Skin of body (tissue), 2 donors: ENCODE results near the gene SLC26A1. TPM values are rescaled to one million over a fixed set of nuclear protein-coding genes. Genes with fewer than 3 reads are reported as not detected.

Experiments used
- DNase-seq: peaks from one replicate; lab custom pipeline; 2025; lab: John Stamatoyannopoulos, UW
- total RNA-seq: library from RNA; depleted of rRNA; stranded (reverse); fragments of >200 nt; gene quantifications from one replicate; pipeline ENCODE4 v1.2.3, GENCODE V29; 2014

Gene SLC26A1
- total RNA-seq, 1 donor from 2014 or later = 0.30 TPM

- DNase-seq = no peak
Measured at GRCh38 chr4:1028574-1029220, 35.5 kb upstream of the SLC26A1 start.

- DNase-seq = no peak
Measured at GRCh38 chr4:1027915-1028238, 34.7 kb upstream of the SLC26A1 start.

- DNase-seq = no peak
Measured at GRCh38 chr4:1027219-1027914, 34.2 kb upstream of the SLC26A1 start.

GRCh38 chr4:1026115-1026514 is 32.9 kb upstream of the SLC26A1 start:
- DNase-seq = peak; percentile 25

GRCh38 chr4:1024882-1025545 is 31.8 kb upstream of the SLC26A1 start:
- no peak for DNase-seq

- no peak for DNase-seq
Measured at GRCh38 chr4:1023895-1024740, 30.9 kb upstream of the SLC26A1 start.

- DNase-seq = no peak
Measured at GRCh38 chr4:1023075-1023640, 30.0 kb upstream of the SLC26A1 start.

GRCh38 chr4:1022739-1023066 is 29.5 kb upstream of the SLC26A1 start:
- DNase-seq = no peak

- no peak for DNase-seq
Measured at GRCh38 chr4:1022051-1022738, 29.0 kb upstream of the SLC26A1 start.

- DNase-seq = no peak
Measured at GRCh38 chr4:1021386-1022050, 28.3 kb upstream of the SLC26A1 start.

- DNase-seq = no peak
Measured at GRCh38 chr4:1019729-1020470, 26.7 kb upstream of the SLC26A1 start.

- no peak for DNase-seq
Measured at GRCh38 chr4:1019320-1019719, 26.1 kb upstream of the SLC26A1 start.

GRCh38 chr4:1018147-1019020 is 25.2 kb upstream of the SLC26A1 start:
- DNase-seq = no peak

GRCh38 chr4:1017706-1018105 is 24.5 kb upstream of the SLC26A1 start:
- no peak for DNase-seq

GRCh38 chr4:1017211-1017610 is 24.0 kb upstream of the SLC26A1 start:
- no peak for DNase-seq

- DNase-seq = no peak
Measured at GRCh38 chr4:1015746-1016145, 22.5 kb upstream of the SLC26A1 start.

GRCh38 chr4:1015179-1015578 is 22.0 kb upstream of the SLC26A1 start:
- no peak for DNase-seq

GRCh38 chr4:1014291-1015167 is 21.3 kb upstream of the SLC26A1 start:
- DNase-seq = no peak
